Endothelial cell of umbilical vein (primary cell): ENCODE data around the gene MVP. TPM values are rescaled to one million over a fixed set of nuclear protein-coding genes. Genes with fewer than 3 reads are reported as not detected.

ENCODE experiments used
- BruUV-seq: library from RNA; stranded (reverse); fragments of 400-500 nt; replicated peaks from 2 replicates; lab custom pipeline; 2021; lab: Mats Ljungman, UMichigan
- CTCF ChIA-PET: fragments of 300-600, 350-600 bp; sonication (Branson Sonifier 250); formaldehyde crosslinking; loops from one replicate; lab custom pipeline; 2021; ENCODE audit warnings: antibody characterized with exemption, inconsistent platforms; lab: Charles Lee
- POLR2A ChIA-PET: fragments of 300-600, 350-600 bp; sonication (Branson Sonifier 250); formaldehyde crosslinking; loops from one replicate; lab custom pipeline; 2021; ENCODE audit warnings: antibody characterized with exemption, inconsistent platforms; lab: Charles Lee
- DNase-seq: peaks from one replicate; pipeline ENCODE4 v3.0.0-alpha.2; 2011; ENCODE audit warnings: low read depth, low spot score
- FAIRE-seq: peaks from 2 replicates; lab custom pipeline; 2011; peaks lifted over from hg19 to GRCh38; lab: Jason Lieb, UNC
- H2AFZ ChIP-seq: 2 replicates; pipeline ENCODE4 v1.6.0; 2012; ENCODE audit warnings: low read depth, low read length, control low read depth, inconsistent platforms
- H3K27ac ChIP-seq: 2 replicates; pipeline ENCODE4 v1.5.1; 2011; ENCODE audit warnings: low read depth, mild to moderate bottlenecking, control low read depth, low read length, moderate library complexity; ENCODE audit not compliant: insufficient read depth
- H3K27me3 ChIP-seq, 2 experiments: 2 replicates each; pipeline versions ENCODE4 v1.6.0 to v1.6.1; 2011; ENCODE audit warnings: low read length in 2 of 2, mixed read lengths in 1 of 2; ENCODE audit not compliant: control insufficient read depth in 2 of 2, insufficient read depth in 2 of 2
- H3K36me3 ChIP-seq, 2 experiments: 2 replicates in 1 of 2; 3 replicates in 1 of 2; pipeline ENCODE4 v1.5.1; 2011; ENCODE audit warnings: low read length in 2 of 2, mild to moderate bottlenecking in 1 of 2, moderate library complexity in 1 of 2; ENCODE audit not compliant: control insufficient read depth in 2 of 2, insufficient read depth in 2 of 2; ENCODE audit errors: extremely low read depth in 1 of 2
- H3K4me1 ChIP-seq: 3 replicates; pipeline ENCODE4 v1.5.1; 2011; ENCODE audit warnings: mild to moderate bottlenecking, low read length; ENCODE audit not compliant: control insufficient read depth, insufficient read depth; ENCODE audit errors: extremely low read depth
- H3K4me2 ChIP-seq: 2 replicates; pipeline ENCODE4 v1.6.1; 2011; ENCODE audit warnings: low read length, control low read depth, mixed read lengths; ENCODE audit not compliant: insufficient read depth
- H3K4me3 ChIP-seq, 3 experiments: fragments of 200-600 bp in 1 of 3; sonication (generic), shearing (Covaris generic) in 1 of 3; replicated peaks in 1 of 3; 2 replicates each; pipeline ENCODE4 v1.5.1; 2011 to 2016; ENCODE audit warnings: control low read depth in 3 of 3, low read length in 3 of 3, mild to moderate bottlenecking in 2 of 3, inconsistent platforms in 1 of 3, low read depth in 1 of 3, moderate library complexity in 1 of 3; ENCODE audit not compliant: insufficient read depth in 1 of 3
- H3K79me2 ChIP-seq: 2 replicates; pipeline ENCODE4 v1.6.0; 2012; ENCODE audit warnings: low read length, inconsistent platforms; ENCODE audit not compliant: control insufficient read depth, insufficient read depth
- H3K9ac ChIP-seq: replicated peaks from 2 replicates; pipeline ENCODE3; 2011; ENCODE audit warnings: low read length, control low read depth; ENCODE audit not compliant: insufficient read depth; ENCODE audit errors: extremely low read depth
- H3K9me1 ChIP-seq: replicated peaks from 3 replicates; pipeline ENCODE4 v1.6.0; 2011; ENCODE audit warnings: mild to moderate bottlenecking, low read length; ENCODE audit not compliant: control insufficient read depth, insufficient read depth; ENCODE audit errors: extremely low read depth
- H3K9me3 ChIP-seq: replicated peaks from 2 replicates; pipeline ENCODE4 v1.5.1; 2012; ENCODE audit warnings: low read length, inconsistent platforms; ENCODE audit not compliant: control insufficient read depth, insufficient read depth
- H4K20me1 ChIP-seq: replicated peaks from 2 replicates; pipeline ENCODE3; 2011; ENCODE audit warnings: mild to moderate bottlenecking, low read length; ENCODE audit not compliant: control insufficient read depth, insufficient read depth; ENCODE audit errors: extremely low read depth
- EZH2 ChIP-seq: IDR thresholded peaks from 2 replicates; pipeline ENCODE4 v1.6.1; 2012; ENCODE audit warnings: borderline replicate concordance, low read depth, mild to moderate bottlenecking, moderate library complexity, low read length, inconsistent platforms; ENCODE audit not compliant: severe bottlenecking
- GATA2 ChIP-seq: IDR thresholded peaks from 2 replicates; pipeline ENCODE4 v1.7.0; 2011; ENCODE audit warnings: low read depth, mild to moderate bottlenecking, moderate library complexity, mixed read lengths, low read length; ENCODE audit not compliant: insufficient read length, insufficient read depth
- JUN ChIP-seq: IDR thresholded peaks from 2 replicates; pipeline ENCODE4 v1.6.1; 2011; ENCODE audit warnings: borderline replicate concordance, low read depth; ENCODE audit not compliant: insufficient read length, insufficient read depth
- MAX ChIP-seq: IDR thresholded peaks from 2 replicates; pipeline ENCODE4 v1.6.1; 2011; ENCODE audit not compliant: insufficient read depth, insufficient read length
- POLR2A ChIP-seq: IDR thresholded peaks from 2 replicates; pipeline ENCODE4 v1.6.1; 2012; ENCODE audit warnings: low read depth, mild to moderate bottlenecking, control low read depth, low read length
- POLR2AphosphoS5 ChIP-seq: IDR thresholded peaks from 2 replicates; pipeline ENCODE4 v1.6.1; 2012; ENCODE audit warnings: low read depth, mild to moderate bottlenecking, control low read depth, low read length, moderate library complexity; ENCODE audit not compliant: insufficient read depth
- dilution Hi-C: fragments of 300-500 bp; cut with MboI; formaldehyde crosslinking; loops from one replicate; pipeline ENCODE4 v1.15.0; 2019; ENCODE audit warnings: low sequenced_read_pairs; ENCODE audit not compliant: extremely low pct_ligation_motif_present
- intact Hi-C: fragments of 100-400 bp; cut with micrococcal nuclease; formaldehyde crosslinking; loops from one replicate; pipeline ENCODE4 v1.10.0; 2022
- polyA plus RNA-seq, 4 experiments: library from polyadenylated mRNA; depleted of rRNA in 3 of 4; stranded (reverse) in 3 of 4; unstranded in 1 of 4; fragments of >200 nt; gene quantifications; 2 replicates each; pipeline versions ENCODE4 v1.2.1 to v1.2.3, GENCODE V29; 2011 to 2012; ENCODE audit warnings: missing spikeins in 1 of 4
- total RNA-seq: library from RNA; stranded (reverse); gene quantifications from 2 replicates; pipeline ENCODE4 v1.2.3, GENCODE V29; 2021

Gene MVP
- total and polyA plus RNA-seq, 2 donors (not counting 3 experiments of a cell fraction or from before 2014, with no cell fraction given): 49.8 to 118 TPM

DNA sequence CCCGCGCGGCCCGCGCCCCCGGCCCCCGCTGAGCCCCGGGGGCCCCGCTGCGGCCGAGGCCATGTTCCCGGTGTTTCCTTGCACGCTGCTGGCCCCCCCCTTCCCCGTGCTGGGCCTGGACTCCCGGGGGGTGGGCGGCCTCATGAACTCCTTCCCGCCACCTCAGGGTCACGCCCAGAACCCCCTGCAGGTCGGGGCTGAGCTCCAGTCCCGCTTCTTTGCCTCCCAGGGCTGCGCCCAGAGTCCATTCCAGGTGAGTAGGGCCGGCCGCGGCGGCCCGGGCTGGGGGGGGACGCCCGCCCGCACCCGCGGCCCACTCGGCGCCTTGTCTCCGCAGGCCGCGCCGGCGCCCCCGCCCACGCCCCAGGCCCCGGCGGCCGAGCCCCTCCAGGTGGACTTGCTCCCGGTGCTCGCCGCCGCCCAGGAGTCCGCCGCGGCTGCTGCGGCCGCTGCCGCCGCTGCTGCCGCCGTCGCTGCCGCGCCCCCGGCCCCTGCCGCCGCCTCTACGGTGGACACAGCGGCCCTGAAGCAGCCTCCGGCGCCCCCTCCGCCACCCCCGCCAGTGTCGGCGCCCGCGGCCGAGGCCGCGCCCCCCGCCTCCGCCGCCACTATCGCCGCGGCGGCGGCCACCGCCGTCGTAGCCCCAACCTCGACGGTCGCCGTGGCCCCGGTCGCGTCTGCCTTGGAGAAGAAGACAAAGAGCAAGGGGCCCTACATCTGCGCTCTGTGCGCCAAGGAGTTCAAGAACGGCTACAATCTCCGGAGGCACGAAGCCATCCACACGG is 13.4 kb upstream of the MVP start:
- peak overlapping the region; percentile 44 for H3K9ac ChIP-seq
- intact Hi-C loops: loop anchor here (5.0 kb wide), 2 partner anchors 105 to 165 kb away; partner anchors contain the start of gene TAOK2
- peaks cover 6 to 14% of the 10 kb centered on the region in 2 experiments for H3K36me3 ChIP-seq
- no peak overlapping the region for H2AFZ ChIP-seq
- H3K79me2 ChIP-seq: peaks cover 29% of the 10 kb centered on the region
- TF ChIP-seq EZH2 (no peak), GATA2 (no peak), MAX (no peak), POLR2A (peak; percentile 28), JUN (no peak), POLR2AphosphoS5 (no peak)
- dilution Hi-C loops: loop anchor here (10.0 kb wide), 1 partner anchor 188 kb away; the partner anchor contains the start of genes HIRIP3 and INO80E
- ChIA-PET CTCF (interaction anchor here (0.8 to 3.7 kb wide), 27 partner anchors 10 to 225 kb away, joined by 3 to 163 read pairs (median 7); partner anchors contain the start of genes ASPHD1, CDIPT, KCTD13 and KIF22), POLR2A (interaction anchor here (0.6 to 1.5 kb wide), 4 partner anchors 9 to 97 kb away, joined by 3 to 4 read pairs (median 4); partner anchors contain the start of gene PAGR1)
- H3K4me3 ChIP-seq: peak overlapping the region; percentile 42 to 72 (median 62)
- no peak for FAIRE-seq
- H3K4me2 ChIP-seq: peak overlapping the region; percentile 71
- H3K27ac ChIP-seq: peak overlapping the region; percentile 8
- no TSS peak for BruUV-seq
- H3K9me1 ChIP-seq: no peaks in the 10 kb centered on the region
- peaks cover 41% of the 10 kb centered on the region for H3K4me1 ChIP-seq
- DNase-seq: peak; percentile 23
- H4K20me1 ChIP-seq: no peaks in the 10 kb centered on the region
- H3K27me3 ChIP-seq: no peaks in the 10 kb centered on the region
- no peaks in the 10 kb centered on the region for H3K9me3 ChIP-seq
